Astrocyte (in vitro differentiated cells and primary cell): ENCODE data around the gene KRTAP17-1. TPM values are rescaled to one million over a fixed set of nuclear protein-coding genes. Genes with fewer than 3 reads are reported as not detected.
"Not testable (repeated sequence)": the region's sequence is repeated elsewhere in the genome, so short reads cannot be mapped to it uniquely, and the experiment has no call there.

ENCODE experiments used
- DNase-seq: peaks from one replicate; pipeline ENCODE4 v3.0.0-alpha.2; 2010; ENCODE audit warnings: low read depth
- FAIRE-seq: peaks from 2 replicates; lab custom pipeline; 2011; peaks lifted over from hg19 to GRCh38; lab: Jason Lieb, UNC
- H2AFZ ChIP-seq: 2 replicates; pipeline ENCODE4 v1.6.0; 2012; ENCODE audit warnings: low read depth, low read length, inconsistent platforms
- H3K27ac ChIP-seq: 2 replicates; pipeline ENCODE4 v1.5.1; 2011; ENCODE audit warnings: low read depth, low read length, inconsistent platforms
- H3K27me3 ChIP-seq: 2 replicates; pipeline ENCODE4 v1.6.0; 2011; ENCODE audit warnings: low read length, inconsistent platforms; ENCODE audit not compliant: insufficient read depth
- H3K36me3 ChIP-seq: 2 replicates; pipeline ENCODE4 v1.5.1; 2011; ENCODE audit warnings: low read length, inconsistent platforms; ENCODE audit not compliant: insufficient read depth
- H3K4me1 ChIP-seq: 2 replicates; pipeline ENCODE4 v1.5.1; 2011; ENCODE audit warnings: low read length, inconsistent platforms; ENCODE audit not compliant: insufficient read depth
- H3K4me2 ChIP-seq: 2 replicates; pipeline ENCODE4 v1.6.0; 2012; ENCODE audit warnings: low read length, inconsistent platforms
- H3K4me3 ChIP-seq: 2 replicates; pipeline ENCODE4 v1.5.1; 2011; ENCODE audit warnings: low read depth, mild to moderate bottlenecking, low read length, inconsistent platforms; ENCODE audit not compliant: insufficient read depth
- H3K79me2 ChIP-seq: 2 replicates; pipeline ENCODE4 v1.6.0; 2012; ENCODE audit warnings: mild to moderate bottlenecking, low read length, inconsistent platforms; ENCODE audit not compliant: insufficient read depth
- H3K9ac ChIP-seq: 2 replicates; pipeline ENCODE4 v1.6.0; 2012; ENCODE audit warnings: mild to moderate bottlenecking, low read length, inconsistent platforms
- H3K9me3 ChIP-seq: 2 replicates; pipeline ENCODE4 v1.5.1; 2012; ENCODE audit warnings: low read depth, mild to moderate bottlenecking, low read length, inconsistent platforms; ENCODE audit not compliant: insufficient read depth
- H4K20me1 ChIP-seq: 2 replicates; pipeline ENCODE4 v1.6.0; 2012; ENCODE audit warnings: low read length, inconsistent platforms; ENCODE audit not compliant: insufficient read depth
- H3K27ac Mint-ChIP-seq: one replicate; pipeline ENCODE4 v1.8.0; 2021; ENCODE audit warnings: mild to moderate bottlenecking, mixed read lengths; ENCODE audit not compliant: unreplicated experiment
- H3K27me3 Mint-ChIP-seq: one replicate; pipeline ENCODE4 v1.8.0; 2021; ENCODE audit warnings: low read depth, mixed read lengths; ENCODE audit not compliant: unreplicated experiment
- H3K36me3 Mint-ChIP-seq: one replicate; pipeline ENCODE4 v1.8.0; 2021; ENCODE audit warnings: low read depth, mixed read lengths; ENCODE audit not compliant: unreplicated experiment
- H3K4me1 Mint-ChIP-seq: one replicate; pipeline ENCODE4 v1.8.0; 2021; ENCODE audit warnings: low read depth, mixed read lengths; ENCODE audit not compliant: unreplicated experiment
- H3K4me3 Mint-ChIP-seq: one replicate; pipeline ENCODE4 v1.8.0; 2021; ENCODE audit warnings: mild to moderate bottlenecking, moderate library complexity, mixed read lengths; ENCODE audit not compliant: unreplicated experiment
- H3K9me3 Mint-ChIP-seq: one replicate; pipeline ENCODE4 v1.8.0; 2021; ENCODE audit warnings: mild to moderate bottlenecking, mixed read lengths; ENCODE audit not compliant: unreplicated experiment
- CTCF ChIP-seq: IDR thresholded peaks from 2 replicates; pipeline ENCODE4 v1.5.1; 2011; ENCODE audit warnings: low read depth, mild to moderate bottlenecking, inconsistent platforms, low read length, moderate library complexity; ENCODE audit not compliant: insufficient read depth
- EZH2 ChIP-seq: IDR thresholded peaks from 2 replicates; pipeline ENCODE4 v1.6.1; 2012; ENCODE audit warnings: mild to moderate bottlenecking, low read length, inconsistent platforms; ENCODE audit not compliant: insufficient read depth
- total RNA-seq: library from RNA; stranded (reverse); gene quantifications from 2 replicates; pipeline ENCODE4 v1.2.1, GENCODE V29; 2021

KRTAP17-1 gene
- total RNA-seq, 1 donor from 2014 or later, result not detected

- Mint-ChIP-seq H3K9me3 (peaks cover 10% of the 10 kb centered on the region), H3K27ac (no peak overlapping the region), H3K36me3 (no peaks in the 10 kb centered on the region), H3K4me3 (no peak overlapping the region), H3K4me1 (no peaks in the 10 kb centered on the region), H3K27me3 (peaks cover 22% of the 10 kb centered on the region)
- peak; percentile 26 for FAIRE-seq
- no peak overlapping the region for H3K4me3 ChIP-seq
- no peak overlapping the region for H2AFZ ChIP-seq
- H3K4me1 ChIP-seq, result no peaks in the 10 kb centered on the region
- no peak overlapping the region for H3K9ac ChIP-seq
- H3K4me2 ChIP-seq, result no peak overlapping the region
- TF ChIP-seq CTCF, result no peak
- TF ChIP-seq EZH2, result no peak
- H3K79me2 ChIP-seq, result no peaks in the 10 kb centered on the region
- no peaks in the 10 kb centered on the region for H4K20me1 ChIP-seq
- H3K36me3 ChIP-seq, result no peaks in the 10 kb centered on the region
- H3K27ac ChIP-seq, result no peak overlapping the region
- H3K9me3 ChIP-seq, result no peaks in the 10 kb centered on the region
- no peak for DNase-seq
- peaks cover 4% of the 10 kb centered on the region for H3K27me3 ChIP-seq
These were observed 32.6 kb upstream of the KRTAP17-1 start for GRCh38 chr17:41347869-41348760.

- Mint-ChIP-seq H3K9me3 (peaks cover 14% of the 10 kb centered on the region), H3K27me3 (peaks cover 13% of the 10 kb centered on the region)
- H3K27ac ChIP-seq, FAIRE-seq, H3K9ac ChIP-seq, H3K4me3 Mint-ChIP-seq, H2AFZ ChIP-seq, H3K4me1 Mint-ChIP-seq, DNase-seq, H3K36me3 ChIP-seq, H3K36me3 Mint-ChIP-seq, H3K79me2 ChIP-seq, H3K4me2 ChIP-seq, H3K4me3 ChIP-seq, H3K4me1 ChIP-seq, H3K27ac Mint-ChIP-seq, H4K20me1 ChIP-seq, H3K9me3 ChIP-seq, H3K27me3 ChIP-seq: not testable (repeated sequence)
These were observed 30.9 kb upstream of the KRTAP17-1 start for GRCh38 chr17:41346421-41346820.

GRCh38 chr17:41345992-41346391, 30.5 kb upstream of the KRTAP17-1 start:
- no peak overlapping the region for H3K9ac ChIP-seq
- H2AFZ ChIP-seq, result no peak overlapping the region
- peaks cover 14% of the 10 kb centered on the region for H3K9me3 Mint-ChIP-seq
- FAIRE-seq (no peak), DNase-seq (no peak)
- H3K4me2 ChIP-seq, result no peak overlapping the region
- H3K27me3 ChIP-seq, result no peaks in the 10 kb centered on the region
- no peak overlapping the region for H3K27ac ChIP-seq
- H3K27ac Mint-ChIP-seq, result no peak overlapping the region
- H4K20me1 ChIP-seq, result no peaks in the 10 kb centered on the region
- no peak overlapping the region for H3K4me3 ChIP-seq
- H3K27me3 Mint-ChIP-seq, result peaks cover 13% of the 10 kb centered on the region
- H3K4me1 Mint-ChIP-seq, result no peaks in the 10 kb centered on the region
- no peak for TF ChIP-seq EZH2
- TF ChIP-seq CTCF, result no peak
- H3K4me1 ChIP-seq, result no peaks in the 10 kb centered on the region
- H3K79me2 ChIP-seq, result no peaks in the 10 kb centered on the region
- no peaks in the 10 kb centered on the region for H3K36me3 Mint-ChIP-seq
- H3K4me3 Mint-ChIP-seq, result no peak overlapping the region
- no peaks in the 10 kb centered on the region for H3K36me3 ChIP-seq
- H3K9me3 ChIP-seq, result peaks cover 2% of the 10 kb centered on the region
